ENCODE results near the gene PDE6B.

Gene PDE6B

DNA sequence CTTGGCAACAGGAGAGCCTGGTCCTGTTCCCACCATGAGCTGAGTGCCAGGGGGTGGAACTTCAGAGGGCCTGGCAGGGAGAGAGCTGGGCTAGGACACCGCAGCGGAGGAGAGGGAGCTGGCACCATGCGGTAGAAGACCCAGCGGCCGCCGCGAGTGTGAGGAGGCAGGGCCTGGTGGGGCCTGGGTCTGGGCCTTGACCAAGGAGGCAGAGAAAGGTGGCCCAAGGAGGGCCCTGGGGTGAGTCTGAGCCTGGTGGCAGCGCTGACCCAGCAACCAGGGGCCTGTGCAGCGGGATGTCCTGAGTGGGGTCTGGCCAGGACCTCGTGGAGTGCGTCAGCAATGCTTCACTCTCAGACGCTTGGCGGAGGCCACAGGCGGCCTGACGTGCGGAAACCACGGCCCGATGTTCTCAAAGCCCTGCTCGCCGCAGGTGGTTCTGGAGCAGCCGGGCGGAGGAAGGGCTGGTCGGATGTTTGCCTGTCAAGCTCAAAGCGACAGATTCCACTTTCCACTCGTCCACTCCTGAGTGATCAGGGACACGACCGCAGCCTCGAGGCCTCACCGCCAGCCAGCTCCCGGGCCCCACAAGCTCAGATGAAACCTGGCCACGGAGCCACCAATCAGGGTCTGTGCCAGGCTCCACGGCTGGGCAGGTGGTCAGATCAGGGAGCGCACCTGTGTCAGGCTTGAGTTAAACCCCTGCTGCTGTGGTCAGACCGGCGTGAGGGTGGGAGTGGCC is 27.9 kb downstream of the PDE6B start:
- Histone ChIP-seq H3K9me3 (replicated peaks in 1 of 11) (peaks cover 8 to 21% (median 14%) of the 10 kb centered on the region in 11 experiments; a peak in 19 of 22 replicates), H3K9ac (no peak overlapping the region), H3K4me2 (no peak overlapping the region), H3K27me3 (no peaks in the 10 kb centered on the region), H3K27ac (no peak overlapping the region), H3K36me3 (no peaks in the 10 kb centered on the region), H3K4me1 (peaks cover 0 to 15% (median 7%) of the 10 kb centered on the region in 10 experiments; a peak in 9 of 20 replicates), H3K4me3 (no peak overlapping the region), H4K20me1 (no peaks in the 10 kb centered on the region)
- TF ChIP-seq Cebpa-rat (IDR thresholded peaks at IDR 0.05): no peak

DNA sequence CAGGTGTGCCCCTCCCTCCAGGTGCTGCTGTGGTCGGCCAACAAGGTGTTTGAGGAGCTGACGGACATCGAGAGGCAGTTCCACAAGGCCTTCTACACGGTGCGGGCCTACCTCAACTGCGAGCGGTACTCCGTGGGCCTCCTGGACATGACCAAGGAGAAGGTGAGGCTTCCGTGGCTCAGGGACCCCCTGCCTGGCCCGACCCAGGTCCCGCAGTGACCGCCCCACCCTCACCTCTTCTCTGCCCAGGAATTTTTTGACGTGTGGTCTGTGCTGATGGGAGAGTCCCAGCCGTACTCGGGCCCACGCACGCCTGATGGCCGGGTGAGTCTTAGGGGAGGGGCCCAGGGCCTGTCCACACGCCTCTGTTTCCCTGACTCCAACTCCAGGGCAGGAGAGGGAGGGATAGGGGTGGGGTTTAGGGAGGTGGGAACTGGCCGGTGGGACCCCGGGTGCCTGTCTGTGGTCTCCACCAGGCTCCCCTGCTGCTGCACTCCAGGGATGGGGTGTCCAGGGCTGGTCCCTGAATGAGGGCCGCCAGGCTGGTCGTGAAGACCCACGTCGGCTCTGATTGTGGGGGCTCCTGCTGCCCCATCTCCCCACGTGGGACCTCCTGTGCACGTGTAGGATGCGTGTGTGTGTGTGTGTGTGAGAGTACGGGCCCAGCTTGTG is 28.6 kb downstream of the PDE6B start:
- no peak overlapping the region for H3K27ac ChIP-seq
- H3K4me3 ChIP-seq: no peak overlapping the region
- H3K9ac ChIP-seq: no peak overlapping the region
- peaks cover under 1 to 14% (median 7%) of the 10 kb centered on the region in 11 experiments; a peak in 14 of 22 replicates for H3K9me3 ChIP-seq (replicated peaks in 1 of 11)
- no peaks in the 10 kb centered on the region for H3K36me3 ChIP-seq
- H3K4me1 ChIP-seq: peaks cover 0 to 15% (median 7%) of the 10 kb centered on the region in 10 experiments; a peak in 9 of 20 replicates
- H4K20me1 ChIP-seq: no peaks in the 10 kb centered on the region
- TF ChIP-seq Cebpa-rat (IDR thresholded peaks at IDR 0.05): no peak
- no peak overlapping the region for H3K4me2 ChIP-seq
- H3K27me3 ChIP-seq: no peaks in the 10 kb centered on the region

DNA sequence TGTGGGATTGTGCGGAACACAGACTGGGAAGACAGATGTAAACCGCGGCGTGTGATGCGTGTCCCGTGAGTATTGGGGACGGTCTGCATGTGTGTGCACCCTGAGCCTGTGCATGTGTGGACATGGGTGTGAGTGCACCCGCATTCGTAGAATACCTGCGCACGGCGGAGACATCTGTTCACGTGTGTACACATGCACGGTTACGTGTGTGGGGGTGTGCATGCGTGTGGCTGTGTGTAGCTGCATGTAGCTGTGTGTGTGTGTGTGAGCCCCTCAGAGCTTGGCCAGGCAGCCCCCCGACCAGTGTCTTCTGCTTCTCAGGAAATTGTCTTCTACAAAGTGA is 29.1 kb downstream of the PDE6B start:
- Histone ChIP-seq H3K9ac (no peak overlapping the region), H3K4me2 (no peak overlapping the region), H3K27me3 (no peaks in the 10 kb centered on the region), H3K4me1 (peaks cover 0 to 12% (median 6%) of the 10 kb centered on the region in 10 experiments; a peak in 9 of 20 replicates), H3K4me3 (no peak overlapping the region), H3K27ac (no peak overlapping the region), H3K9me3 (replicated peaks in 1 of 11) (peaks cover 0 to 9% (median 3%) of the 10 kb centered on the region in 11 experiments; a peak in 9 of 22 replicates), H3K36me3 (peaks cover 0 to under 1% (median 0%) of the 10 kb centered on the region in 11 experiments; a peak in 1 of 22 replicates), H4K20me1 (no peaks in the 10 kb centered on the region)
- no peak for TF ChIP-seq Cebpa-rat (IDR thresholded peaks at IDR 0.05)

DNA sequence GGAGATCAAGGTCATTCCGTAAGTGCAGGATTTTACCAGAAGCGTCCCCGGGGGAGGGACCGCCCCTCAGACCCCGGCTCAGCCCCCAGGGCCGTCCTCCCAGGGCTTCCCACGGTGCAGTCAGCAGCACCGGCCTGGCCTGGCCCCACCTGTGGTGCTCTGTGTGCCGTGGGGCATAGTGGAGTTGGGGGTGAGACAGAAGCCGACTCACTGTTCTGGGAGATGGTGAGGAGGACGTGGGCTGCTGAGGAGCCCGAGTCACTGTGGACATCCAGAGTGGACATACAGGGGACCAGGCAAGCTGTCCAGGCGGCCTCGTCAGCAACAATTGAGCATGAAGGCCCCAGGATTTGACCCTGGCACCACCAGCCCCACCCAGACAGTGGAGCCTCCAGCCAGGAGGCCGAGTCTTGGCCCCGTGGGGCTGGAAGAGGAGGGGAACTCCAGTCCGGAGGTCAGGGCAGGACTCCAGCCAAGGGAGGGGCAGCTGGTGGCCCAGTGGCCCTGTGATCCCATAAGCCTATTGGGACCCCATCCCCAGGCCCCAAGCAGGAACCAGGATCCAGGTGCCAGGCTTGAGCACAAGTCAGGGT is 29.6 kb downstream of the PDE6B start:
- Histone ChIP-seq H3K9ac (no peak overlapping the region), H3K27ac (no peak overlapping the region), H3K36me3 (peaks cover 0 to 6% (median 0%) of the 10 kb centered on the region in 11 experiments; a peak in 1 of 22 replicates), H3K4me3 (no peak overlapping the region), H3K9me3 (replicated peaks in 1 of 11) (peaks cover 0 to 4% (median 0%) of the 10 kb centered on the region in 11 experiments; a peak in 1 of 22 replicates), H3K4me2 (no peak overlapping the region), H4K20me1 (no peaks in the 10 kb centered on the region), H3K27me3 (no peaks in the 10 kb centered on the region), H3K4me1 (peaks cover 0 to 7% (median under 1%) of the 10 kb centered on the region in 10 experiments; a peak in 7 of 20 replicates)
- TF ChIP-seq Cebpa-rat (IDR thresholded peaks at IDR 0.05): no peak

DNA sequence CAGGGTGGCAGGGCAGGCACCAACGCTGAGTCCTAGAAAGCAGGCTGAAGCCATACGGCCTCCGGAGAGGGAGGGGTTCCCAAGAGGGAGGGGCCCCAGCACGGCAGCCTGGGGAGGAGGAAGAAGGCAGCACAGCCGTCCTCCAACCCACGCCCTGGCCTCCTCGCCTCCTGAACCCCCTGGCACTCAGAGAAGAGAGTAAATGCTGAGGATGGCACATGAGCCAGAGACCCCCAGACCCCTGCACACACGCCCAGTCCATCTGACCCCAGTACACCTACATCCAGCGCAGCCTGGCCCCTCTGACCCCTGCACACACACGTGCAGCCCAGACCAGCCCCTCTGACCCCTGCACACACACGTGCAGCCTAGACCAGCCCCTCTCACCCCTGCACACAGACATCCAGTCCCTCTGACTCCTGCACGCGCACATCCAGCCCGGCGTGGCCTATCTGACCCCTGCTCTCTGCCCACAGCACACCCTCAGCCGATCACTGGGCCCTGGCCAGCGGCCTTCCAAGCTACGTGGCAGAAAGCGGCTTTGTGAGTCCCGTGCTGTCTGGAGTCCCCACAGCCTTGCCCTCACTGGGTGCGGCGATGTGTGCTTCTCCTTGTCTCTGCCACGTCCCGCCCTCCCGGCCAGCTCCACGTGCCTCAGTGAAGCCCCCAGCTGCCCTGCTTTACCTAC is 30.2 kb downstream of the PDE6B start:
- H3K27me3 ChIP-seq: no peaks in the 10 kb centered on the region
- peaks cover 0 to 12% (median 0%) of the 10 kb centered on the region in 11 experiments; a peak in 3 of 22 replicates for H3K36me3 ChIP-seq
- H3K9ac ChIP-seq: no peak overlapping the region
- H3K4me1 ChIP-seq: 0 out of 20 replicates have a peak, but pooled peaks cover 0 to 4% (median 0%) of the 10 kb centered on the region in 10 experiments
- TF ChIP-seq Cebpa-rat (IDR thresholded peaks at IDR 0.05): no peak
- no peak overlapping the region for H3K4me3 ChIP-seq
- no peaks in the 10 kb centered on the region for H4K20me1 ChIP-seq
- no peak overlapping the region for H3K27ac ChIP-seq
- H3K4me2 ChIP-seq: no peak overlapping the region
- no peaks in the 10 kb centered on the region; a peak in 1 of 22 replicates for H3K9me3 ChIP-seq (replicated peaks in 1 of 11)

DNA sequence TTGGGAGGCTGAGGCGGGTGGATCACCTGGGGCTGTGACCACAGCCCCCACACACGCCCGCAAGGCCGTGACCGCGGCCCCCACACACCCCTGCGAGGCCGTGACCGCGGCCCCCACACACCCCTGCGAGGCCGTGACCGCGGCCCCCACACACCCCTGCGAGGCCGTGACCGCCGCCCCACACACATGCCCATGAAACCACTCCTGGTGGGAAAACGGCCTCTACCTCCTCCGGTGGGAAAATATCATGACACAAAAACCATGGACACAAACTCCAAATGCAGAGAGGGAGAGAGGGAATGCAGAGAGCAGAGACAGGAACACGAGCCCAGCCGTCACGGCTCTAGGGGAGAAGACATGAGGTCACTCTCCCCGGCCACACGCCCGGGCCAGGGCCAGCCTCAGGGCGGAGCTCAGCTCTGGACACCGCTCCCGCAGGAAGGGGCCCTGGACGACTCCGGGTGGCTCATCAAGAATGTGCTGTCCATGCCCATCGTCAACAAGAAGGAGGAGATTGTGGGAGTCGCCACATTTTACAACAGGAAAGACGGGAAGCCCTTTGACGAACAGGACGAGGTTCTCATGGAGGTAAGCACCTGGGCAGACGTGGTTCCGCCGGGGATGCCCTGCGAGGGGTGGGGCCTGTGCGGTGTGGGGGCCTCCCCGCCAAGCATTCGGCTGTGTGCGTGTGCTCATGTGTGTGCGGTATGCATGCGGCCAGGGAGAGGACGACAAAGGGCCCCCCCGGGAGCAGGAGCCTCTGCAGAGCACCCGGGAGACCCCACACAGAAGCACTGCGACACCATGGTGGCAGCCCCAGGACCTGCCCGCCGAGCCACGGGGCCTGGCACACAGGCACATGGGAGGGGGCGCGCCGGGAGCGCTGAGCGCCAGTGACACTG is 31.3 kb downstream of the PDE6B start:
- H3K4me1 ChIP-seq: 0 out of 20 replicates have a peak, but pooled peaks cover 0 to 4% (median 0%) of the 10 kb centered on the region in 10 experiments
- H3K27me3 ChIP-seq: no peaks in the 10 kb centered on the region
- H3K9ac ChIP-seq: no peak overlapping the region
- H3K36me3 ChIP-seq: peaks cover 0 to 12% (median 0%) of the 10 kb centered on the region in 11 experiments; a peak in 4 of 22 replicates
- no peak overlapping the region for H3K4me2 ChIP-seq
- H4K20me1 ChIP-seq: no peaks in the 10 kb centered on the region; a peak in 1 of 22 replicates
- no peak overlapping the region for H3K27ac ChIP-seq
- H3K4me3 ChIP-seq: no peak overlapping the region
- TF ChIP-seq Cebpa-rat (IDR thresholded peaks at IDR 0.05): no peak
- no peaks in the 10 kb centered on the region for H3K9me3 ChIP-seq (replicated peaks in 1 of 11)

DNA sequence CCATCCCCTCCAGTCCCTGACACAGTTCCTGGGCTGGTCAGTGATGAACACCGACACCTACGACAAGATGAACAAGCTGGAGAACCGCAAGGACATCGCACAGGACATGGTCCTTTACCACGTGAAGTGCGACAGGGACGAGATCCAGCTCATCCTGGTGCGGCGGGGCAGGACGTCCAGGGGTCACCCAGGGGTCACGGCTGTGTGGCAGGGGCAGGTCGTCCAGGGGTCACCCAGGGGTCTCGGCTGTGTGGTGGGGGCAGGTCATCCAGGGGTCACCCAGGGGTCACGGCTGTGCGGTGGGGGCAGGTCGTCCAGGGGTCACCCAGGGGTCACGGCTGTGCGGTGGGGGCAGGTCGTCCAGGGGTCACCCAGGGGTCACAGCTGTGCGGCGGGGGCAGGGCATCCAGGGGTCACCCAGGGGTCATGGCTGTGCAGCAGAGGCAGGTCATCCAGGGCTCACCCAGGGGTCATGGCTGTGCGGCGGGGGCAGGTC is 32.0 kb downstream of the PDE6B start:
- Histone ChIP-seq H4K20me1 (no peaks in the 10 kb centered on the region; a peak in 1 of 22 replicates), H3K9ac (no peak overlapping the region), H3K27me3 (no peaks in the 10 kb centered on the region), H3K36me3 (peaks cover 0 to 19% (median 0%) of the 10 kb centered on the region in 11 experiments; a peak in 5 of 22 replicates), H3K4me2 (no peak overlapping the region), H3K4me1 (0 out of 20 replicates have a peak, but pooled peaks cover 0 to 4% (median 0%) of the 10 kb centered on the region in 10 experiments), H3K4me3 (no peak overlapping the region), H3K27ac (no peak overlapping the region), H3K9me3 (replicated peaks in 1 of 11) (no peaks in the 10 kb centered on the region)
- no peak for TF ChIP-seq Cebpa-rat (IDR thresholded peaks at IDR 0.05)
